Prostate gland (tissue), 2 donors: Measurements from ENCODE around the gene TMA16.

Experiments used
- CTCF ChIP-seq, 4 experiments: fragments of 200-600 bp in 2 of 4; fragments of 450-650 bp in 2 of 4; sonication (generic) in 2 of 4; IDR thresholded peaks; 1 replicate in 3 of 4; 2 replicates in 1 of 4; pipeline ENCODE4 v1.5.1; 2016 to 2019; ENCODE audit warnings: antibody characterized with exemption in 4 of 4, mild to moderate bottlenecking in 2 of 4, moderate library complexity in 2 of 4
- POLR2A ChIP-seq: fragments of 450-650 bp; IDR thresholded peaks from one replicate; pipeline ENCODE4 v1.6.1; 2016; ENCODE audit warnings: antibody characterized with exemption, mild to moderate bottlenecking

- TF ChIP-seq POLR2A (no peak), CTCF (IDR thresholded peaks at IDR 0.05) (no peak)
Measured at GRCh38 chr4:163565226-163566135, 71.0 kb downstream of the TMA16 start.
